Suprapubic skin (tissue), 3 donors: ENCODE measurements around the gene SLC5A9.
"Not testable (repeated sequence)": the region's sequence is repeated elsewhere in the genome, so short reads cannot be mapped to it uniquely, and the experiment has no call there.

Source experiments
- CTCF ChIP-seq, 2 donors: fragments of 200-600 bp in 1 of 2; fragments of 450-650 bp in 1 of 2; sonication (generic) in 1 of 2; IDR thresholded peaks; one replicate each; pipeline ENCODE4 v1.5.1; 2016 to 2019; ENCODE audit warnings: antibody characterized with exemption in 2 of 2, mild to moderate bottlenecking in 1 of 2, moderate library complexity in 1 of 2
- POLR2AphosphoS5 ChIP-seq, 3 donors: sonication (generic); formaldehyde crosslinking; IDR thresholded peaks; one replicate each; pipeline ENCODE4 v1.6.1; 2017; ENCODE audit warnings: antibody characterized with exemption in 3 of 3

DNA sequence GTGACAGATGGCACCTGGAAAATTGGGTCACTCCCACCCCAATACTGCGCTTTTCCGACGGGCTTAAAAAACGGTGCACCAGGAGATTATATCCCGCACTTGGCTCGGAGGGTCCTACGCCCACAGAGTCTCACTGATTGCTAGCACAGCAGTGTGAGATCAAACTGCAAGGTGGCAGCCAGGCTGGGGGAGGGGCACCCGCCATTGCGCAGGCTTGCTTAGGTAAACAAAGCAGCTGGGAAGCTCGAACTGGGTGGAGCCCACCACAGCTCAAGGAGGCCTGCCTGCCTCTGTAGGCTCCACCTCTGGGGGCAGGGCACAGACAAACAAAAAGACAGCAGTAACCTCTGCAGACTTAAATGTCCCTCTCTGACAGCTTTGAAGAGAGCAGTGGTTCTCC is 54.9 kb downstream of the SLC5A9 start:
- TF ChIP-seq POLR2AphosphoS5, CTCF (IDR thresholded peaks at IDR 0.05): not testable (repeated sequence)
